ENCODE measurements around the gene APLP2.

- TF ChIP-seq CTCF (IDR thresholded peaks at IDR 0.05 in 2 of 3, conservative IDR thresholded peaks at IDR 0.05 in 1 of 3; ENCODE audit: borderline replicate concordance in 1 of 3, insufficient read depth in 1 of 3, low read depth in 2 of 3, low read length in 2 of 3) (no peak), CEBPB (IDR thresholded peaks at IDR 0.05; ENCODE audit: low read depth) (no peak), JUND (IDR thresholded peaks at IDR 0.05) (no peak), TCF7L2 (IDR thresholded peaks at IDR 0.05; ENCODE audit: borderline replicate concordance, extremely low read depth, insufficient read depth, insufficient read length) (no peak), POLR2A (IDR thresholded peaks at IDR 0.05; ENCODE audit: borderline replicate concordance, extremely low read depth, insufficient read depth, insufficient read length) (no peak), FOSL1 (IDR thresholded peaks at IDR 0.05; ENCODE audit: low read depth) (no peak), SP1 (IDR thresholded peaks at IDR 0.05; ENCODE audit: low read depth) (no peak), EZH2phosphoT487 (IDR thresholded peaks at IDR 0.05; ENCODE audit: borderline replicate concordance) (no peak), POLR2AphosphoS5 (IDR thresholded peaks at IDR 0.05; ENCODE audit: low read depth, low read length) (no peak), MAX (IDR thresholded peaks at IDR 0.05) (no peak)
Measured at GRCh38 chr11:130054966-130055365, 14.7 kb upstream of the APLP2 start.
